ENCODE data around the gene MSTO1. TPM values are rescaled to one million over a fixed set of nuclear protein-coding genes. Genes with fewer than 3 reads are reported as not detected.
"Not testable (repeated sequence)": the region's sequence is repeated elsewhere in the genome, so short reads cannot be mapped to it uniquely, and the experiment has no call there.

Gene MSTO1
- total RNA-seq: 85.4 and 101 TPM in 2 replicates

DNA sequence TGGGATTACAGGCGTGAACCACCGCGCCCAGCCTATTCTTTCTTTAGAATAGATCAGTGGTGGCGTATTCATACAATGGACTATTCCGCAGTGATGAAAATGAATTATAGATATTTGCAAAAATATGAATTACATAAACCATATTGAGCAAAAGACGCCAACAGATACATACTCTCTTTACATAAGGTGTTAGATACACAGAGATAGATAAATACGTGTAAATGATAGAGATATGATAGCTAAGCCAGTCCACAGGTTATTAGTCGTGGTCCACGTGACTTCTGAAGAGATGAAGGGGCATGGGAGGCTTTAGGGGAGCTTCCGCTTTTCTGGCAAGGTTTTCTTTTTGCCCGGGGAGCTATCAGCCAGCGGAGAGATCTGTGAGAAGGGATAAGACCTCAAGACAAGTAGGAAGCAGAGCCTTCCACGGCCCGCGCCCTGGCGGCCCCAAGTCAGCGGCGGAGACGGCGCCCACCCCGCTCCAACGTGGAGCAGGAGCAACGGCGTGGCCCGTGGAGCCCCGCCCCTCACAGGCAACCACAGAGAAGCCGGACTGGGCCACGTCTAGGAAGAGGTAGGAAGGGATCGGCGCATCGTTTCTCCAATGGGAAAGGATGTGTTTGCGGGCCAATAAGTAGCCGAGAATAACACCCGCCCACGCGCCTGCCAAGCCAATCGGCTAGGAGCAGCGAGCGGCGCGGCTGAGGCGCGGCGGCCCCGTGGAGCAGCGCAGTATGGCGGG lies at the start of gene MSTO1:
TSS of gene MSTO1 (plus strand) at position 704 of the 742 bp plus-strand sequence. CDS start at position 735, 31 bp downstream.
- Mint-ChIP-seq H3K27ac (peak within 1 kb of the TSS; percentile 92), H3K27me3 (no peaks in the 10 kb centered on the region), H3K9me3 (no peaks in the 10 kb centered on the region), H3K4me3 (peak within 1 kb of the TSS; percentile 93), H3K4me1 (peaks cover 9% of the 10 kb centered on the region), H3K36me3 (ENCODE audit: low read depth) (peaks cover 22% of the 10 kb centered on the region)
- ATAC-seq (ENCODE audit: low read depth) (peak; percentile 94), DNase-seq (peak; percentile 81)
- CTCF ChIA-PET: no interaction called here
- intact Hi-C loops (cut with micrococcal nuclease): no loop called here
- POLR2A ChIA-PET: interaction anchor here (0.5 to 1.4 kb wide), 9 partner anchors 13 to 636 kb away, joined by 3 to 15 read pairs (median 3); partner anchors contain the start of gene FDPS
- TF ChIP-seq CTCF (IDR thresholded peaks at IDR 0.05): no peak

- ATAC-seq (ENCODE audit: low read depth) (peak; percentile 21), DNase-seq (peak; percentile 59)
- H3K9me3 Mint-ChIP-seq, H3K27me3 Mint-ChIP-seq: not testable (repeated sequence)
- POLR2A ChIA-PET: interaction anchor here (0.6 to 2.2 kb wide), 11 partner anchors 26 to 563 kb away, joined by 3 to 17 read pairs (median 4); partner anchors contain the start of gene SCAMP3
- CTCF ChIA-PET: interaction anchor here (1.8 kb wide), 1 partner anchor 58 kb away, joined by 5 read pairs; no protein-coding TSS in a partner anchor
- H3K4me3 Mint-ChIP-seq: peak overlapping the region; percentile 99
- peaks cover 36% of the 10 kb centered on the region for H3K36me3 Mint-ChIP-seq (ENCODE audit: low read depth)
- intact Hi-C loops (cut with micrococcal nuclease): loop anchor here (1.0 to 10.0 kb wide), 4 partner anchors 13 to 287 kb away; partner anchors contain the start of genes CLK2 and HCN3
- peaks cover 42% of the 10 kb centered on the region for H3K4me1 Mint-ChIP-seq
- peak overlapping the region; percentile 98 for H3K27ac Mint-ChIP-seq
These were observed 48.0 kb upstream of the MSTO1 start for GRCh38 chr1:155561779-155562580.

GRCh38 chr1:155562581-155563376 lies 47.2 kb upstream of the MSTO1 start, which contains the start of gene ASH1L:
Gene ASH1L, minus strand, starts transcription at chr1:155562803. Its CDS starts 41,284 bp downstream, at chr1:155521519.
- Mint-ChIP-seq H3K27me3 (no peaks in the 10 kb centered on the region), H3K9me3 (no peaks in the 10 kb centered on the region), H3K27ac (peak within 1 kb of the TSS; percentile 98), H3K4me1 (peaks cover 41% of the 10 kb centered on the region), H3K36me3 (ENCODE audit: low read depth) (peaks cover 34% of the 10 kb centered on the region), H3K4me3 (peak within 1 kb of the TSS; percentile 99)
- ChIA-PET CTCF (interaction anchor here (1.8 kb wide), 1 partner anchor 59 kb away, joined by 5 read pairs; no protein-coding TSS in a partner anchor), POLR2A (interaction anchor here (0.5 to 2.2 kb wide), 31 partner anchors 10 to 601 kb away, joined by 3 to 17 read pairs (median 4); partner anchors contain the start of genes CLK2, PYGO2 and SCAMP3)
- no peak for TF ChIP-seq CTCF (IDR thresholded peaks at IDR 0.05)
- DNase-seq (peak; percentile 90), ATAC-seq (ENCODE audit: low read depth) (peak; percentile 80)
- intact Hi-C loops (cut with micrococcal nuclease): loop anchor here (1.0 to 10.0 kb wide), 5 partner anchors 14 to 288 kb away; partner anchors contain the start of genes CLK2, FDPS and HCN3

DNA sequence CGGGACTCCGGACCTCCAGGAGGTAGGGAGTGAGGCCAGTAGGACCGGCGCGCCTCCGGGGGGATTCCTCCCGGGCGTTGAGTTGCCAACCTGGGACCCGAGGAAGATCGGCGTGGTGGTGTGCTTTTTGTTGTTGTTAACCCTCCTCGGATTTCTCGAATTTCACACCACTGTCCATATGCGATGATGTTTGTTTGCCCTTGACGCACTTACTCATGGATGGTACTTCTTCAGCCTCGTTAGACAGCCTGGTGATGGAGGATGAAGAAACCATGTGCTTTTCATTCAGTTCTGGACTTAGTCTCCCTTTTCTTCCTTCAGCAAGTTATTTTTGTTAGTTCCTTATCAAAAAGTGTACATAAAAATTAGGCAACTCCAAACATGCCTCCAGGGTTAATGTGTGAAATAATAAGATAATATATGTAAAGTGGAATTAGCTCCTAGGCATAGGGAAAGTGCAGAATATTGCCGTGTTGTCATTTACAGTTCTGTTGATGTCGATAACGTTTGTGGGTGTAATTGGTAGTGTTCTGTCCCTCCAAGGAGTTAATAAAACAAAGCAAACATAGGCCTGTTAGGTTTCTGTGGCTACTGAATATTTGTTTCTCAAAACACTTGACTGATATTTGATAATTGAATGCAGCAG lies 46.5 kb upstream of the MSTO1 start:
- ATAC-seq (ENCODE audit: low read depth); H3K9me3 Mint-ChIP-seq; H3K27me3 Mint-ChIP-seq; DNase-seq: not testable (repeated sequence)
- Mint-ChIP-seq H3K4me1 (peaks cover 37% of the 10 kb centered on the region), H3K27ac (peak overlapping the region; percentile 98), H3K4me3 (peak overlapping the region; percentile 99), H3K36me3 (ENCODE audit: low read depth) (peaks cover 33% of the 10 kb centered on the region)
- POLR2A ChIA-PET: interaction anchor here (0.6 to 2.2 kb wide), 26 partner anchors 9 to 602 kb away, joined by 3 to 17 read pairs (median 4); partner anchors contain the start of genes CLK2, PYGO2 and SCAMP3
- CTCF ChIA-PET: interaction anchor here (1.8 kb wide), 1 partner anchor 59 kb away, joined by 5 read pairs; no protein-coding TSS in a partner anchor
- intact Hi-C loops (cut with micrococcal nuclease): loop anchor here (1.0 to 10.0 kb wide), 3 partner anchors 15 to 289 kb away; partner anchors contain the start of genes CLK2, FDPS and HCN3

DNA sequence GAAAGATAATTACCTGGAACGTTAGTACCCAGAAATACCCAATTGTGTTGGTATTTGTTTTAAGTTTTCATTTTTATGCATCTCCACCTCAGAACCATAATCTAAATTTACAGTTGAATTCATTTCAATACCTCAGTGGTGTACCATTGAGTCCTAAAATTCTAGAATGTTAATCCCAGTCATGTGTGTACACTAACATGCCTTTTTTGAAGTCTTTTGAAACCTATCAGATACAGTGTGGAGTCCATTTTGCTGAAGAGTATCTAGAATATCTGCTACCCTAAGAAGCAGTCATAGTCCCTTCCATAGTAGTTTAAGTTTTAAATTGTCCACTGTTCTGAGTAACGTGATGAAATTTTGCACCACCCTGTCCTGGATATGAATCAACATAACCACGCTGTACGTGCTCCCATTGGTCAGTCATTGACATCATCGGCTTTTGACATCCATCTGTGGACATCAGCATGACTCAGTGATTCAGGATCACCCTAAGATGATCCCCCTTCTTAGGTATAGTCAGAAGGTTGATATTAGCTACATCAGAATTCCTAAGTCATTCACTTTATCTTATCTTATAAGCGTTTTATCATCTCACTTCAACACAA lies 39.9 kb upstream of the MSTO1 start:
- no peak for ATAC-seq (ENCODE audit: low read depth)
- H3K27ac Mint-ChIP-seq: no peak overlapping the region

More for the DNA sequence above, 39.9 kb upstream of the MSTO1 start:
- no peak for DNase-seq
- Mint-ChIP-seq H3K27me3 (no peaks in the 10 kb centered on the region), H3K9me3 (no peaks in the 10 kb centered on the region), H3K36me3 (ENCODE audit: low read depth) (peaks cover 37% of the 10 kb centered on the region), H3K4me1 (peaks cover 10% of the 10 kb centered on the region), H3K4me3 (no peak overlapping the region)
- no peak for TF ChIP-seq CTCF (IDR thresholded peaks at IDR 0.05)
- ChIA-PET CTCF (no interaction called here), POLR2A (interaction anchor here (0.6 kb wide), 1 partner anchor 127 kb away, joined by 3 read pairs; no protein-coding TSS in a partner anchor)
- intact Hi-C loops (cut with micrococcal nuclease): loop anchor here (10.0 kb wide), 1 partner anchor 295 kb away; the partner anchor contains the start of genes CLK2 and HCN3

Measured in activated B cell treated with CpG ODN at 0.5 μM for 24 hours (primary cell).